ACC112 (cell line): ENCODE results near the gene RALGAPA2.

Experiments
- H2AFZ ChIP-seq: fragments of 200-600 bp; sonication (generic); one replicate; pipeline ENCODE4 v1.6.0; 2017; ENCODE audit warnings: antibody characterized with exemption, low read length; ENCODE audit not compliant: unreplicated experiment
- H3K27ac ChIP-seq: fragments of 200-600 bp; sonication (generic); 2 replicates; pipeline ENCODE4 v1.5.1; 2014; ENCODE audit warnings: low read depth, mild to moderate bottlenecking, antibody characterized with exemption, low read length, moderate library complexity
- H3K27me3 ChIP-seq: fragments of 200-600 bp; sonication (generic); 2 replicates; pipeline ENCODE4 v1.6.1; 2014; ENCODE audit warnings: mild to moderate bottlenecking, antibody characterized with exemption, low read length, moderate library complexity, mixed read lengths; ENCODE audit not compliant: insufficient read depth
- H3K36me3 ChIP-seq: fragments of 200-600 bp; sonication (generic); 2 replicates; pipeline ENCODE4 v1.6.1; 2016; ENCODE audit warnings: mild to moderate bottlenecking, antibody characterized with exemption, low read length, moderate library complexity, mixed read lengths; ENCODE audit not compliant: insufficient read depth
- H3K4me1 ChIP-seq: fragments of 200-600 bp; sonication (generic); one replicate; pipeline ENCODE4 v1.6.1; 2016; ENCODE audit warnings: low read length, mixed read lengths; ENCODE audit not compliant: insufficient read depth, unreplicated experiment, control insufficient read depth
- H3K4me3 ChIP-seq: fragments of 200-600 bp; sonication (generic); 2 replicates; pipeline ENCODE4 v1.5.1; 2014; ENCODE audit warnings: mild to moderate bottlenecking, low read depth, low read length
- H3K79me2 ChIP-seq: fragments of 200-600 bp; sonication (generic); one replicate; pipeline ENCODE4 v1.6.0; 2016; ENCODE audit warnings: low read length; ENCODE audit not compliant: control insufficient read depth, unreplicated experiment, insufficient read depth

The RALGAPA2 gene

DNA sequence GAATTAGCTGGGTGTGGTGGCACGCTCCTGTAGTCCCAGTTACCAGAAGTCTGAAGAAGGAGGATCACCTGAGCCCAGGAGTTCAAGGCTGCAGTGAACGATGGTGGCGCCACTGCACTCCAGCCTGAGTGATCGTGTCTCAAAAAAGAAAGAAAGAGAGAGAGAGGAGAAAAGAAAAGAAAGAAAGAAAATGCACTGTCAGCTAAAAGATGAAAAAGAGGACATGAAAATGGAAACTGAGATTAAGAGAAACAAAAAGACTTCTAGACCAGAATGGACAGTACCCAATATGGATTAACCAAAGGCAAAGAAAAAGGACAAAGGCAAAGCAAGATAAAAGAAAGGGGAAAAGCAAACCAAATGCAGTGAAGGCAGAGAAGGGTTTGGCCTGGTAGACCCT, 9.0 kb upstream of the RALGAPA2 start:
- Histone ChIP-seq H3K79me2 (no peaks in the 10 kb centered on the region), H3K4me1 (no peaks in the 10 kb centered on the region), H3K27ac (no peak overlapping the region), H3K4me3 (no peak overlapping the region), H2AFZ (no peak overlapping the region), H3K27me3 (peaks cover 24% of the 10 kb centered on the region), H3K36me3 (no peaks in the 10 kb centered on the region)

DNA sequence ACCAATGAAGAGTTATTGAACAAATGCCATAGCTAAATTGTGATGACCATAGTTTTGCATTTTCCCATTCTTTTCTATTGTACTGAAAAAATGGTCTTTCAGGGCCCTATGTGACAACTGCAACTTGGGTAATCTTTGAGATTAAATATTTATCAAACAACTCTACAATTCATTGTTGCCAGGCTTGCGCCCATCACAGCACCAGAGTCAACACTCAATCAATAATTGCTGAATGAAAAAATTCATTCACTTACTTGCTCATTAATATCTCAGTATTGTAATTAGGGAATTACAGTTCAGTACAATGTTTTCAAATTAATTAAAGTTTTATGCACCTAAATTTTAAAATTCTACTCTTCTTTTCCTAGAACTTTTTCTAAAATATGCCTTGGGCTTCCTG, 7.7 kb upstream of the RALGAPA2 start:
- Histone ChIP-seq H3K79me2 (no peaks in the 10 kb centered on the region), H3K27ac (no peak overlapping the region), H3K36me3 (no peaks in the 10 kb centered on the region)

DNA sequence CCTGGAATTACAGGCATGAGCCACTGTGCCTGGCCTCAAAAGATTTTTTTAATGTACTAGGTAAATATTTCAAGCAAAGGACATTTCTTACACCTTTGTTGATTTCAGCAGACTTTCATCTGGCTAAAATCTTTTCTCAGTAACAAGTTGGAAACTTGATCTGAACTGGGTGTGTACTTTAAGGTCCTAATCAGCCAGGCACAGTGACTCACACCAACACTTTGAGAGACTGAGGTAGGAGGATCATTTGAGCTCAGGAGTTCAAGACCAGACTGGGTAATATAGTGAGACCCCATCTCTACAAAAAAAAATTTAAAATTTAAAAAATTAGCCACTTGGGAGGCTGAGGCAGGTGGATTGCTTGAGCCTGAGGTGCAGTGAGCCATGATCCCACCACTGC, 7.0 kb upstream of the RALGAPA2 start:
- Histone ChIP-seq H3K4me3 (no peak overlapping the region), H3K27ac (no peak overlapping the region), H2AFZ (no peak overlapping the region), H3K79me2 (no peaks in the 10 kb centered on the region), H3K27me3 (0 out of 2 replicates have a peak, but pooled peaks cover 3% of the 10 kb centered on the region), H3K36me3 (no peaks in the 10 kb centered on the region), H3K4me1 (no peaks in the 10 kb centered on the region)

More for the DNA sequence above, 7.7 kb upstream of the RALGAPA2 start:
- no peaks in the 10 kb centered on the region for H3K4me1 ChIP-seq
- H2AFZ ChIP-seq = no peak overlapping the region
- H3K4me3 ChIP-seq = no peak overlapping the region
- peaks cover 11% of the 10 kb centered on the region; the same call in 1 of the 2 replicates for H3K27me3 ChIP-seq

DNA sequence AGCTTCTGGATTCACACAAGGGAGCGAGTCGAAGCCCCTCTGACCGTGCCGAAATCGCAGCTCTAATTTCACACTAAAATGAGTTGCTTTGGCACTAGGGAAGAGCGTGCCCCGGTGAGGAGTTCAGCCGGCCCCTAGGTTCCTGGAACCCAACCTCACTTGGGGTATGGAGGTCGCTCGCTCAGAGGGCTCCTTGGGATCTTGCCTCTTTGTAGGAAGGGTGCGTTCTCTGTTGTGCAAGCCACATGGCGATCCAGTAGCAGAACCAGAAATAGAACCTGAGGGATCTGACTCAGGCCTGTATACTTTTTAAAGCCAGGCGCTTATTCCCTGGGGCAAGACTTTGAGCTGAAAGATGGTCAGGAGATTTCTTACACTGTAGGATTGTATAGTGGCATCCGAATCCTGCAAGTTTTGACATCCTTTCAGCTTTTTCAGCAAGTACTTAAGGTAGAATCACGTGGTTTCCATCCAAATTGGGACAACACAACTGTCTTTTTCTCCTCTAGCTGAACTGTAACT, 861 bp upstream of the RALGAPA2 start:
- H2AFZ ChIP-seq = peak overlapping the region; percentile 95
- peak overlapping the region; percentile 93 for H3K4me3 ChIP-seq
- H3K27me3 ChIP-seq = no peaks in the 10 kb centered on the region
- no peaks in the 10 kb centered on the region for H3K79me2 ChIP-seq
- H3K27ac ChIP-seq = no peak overlapping the region
- H3K4me1 ChIP-seq = no peaks in the 10 kb centered on the region
- no peaks in the 10 kb centered on the region for H3K36me3 ChIP-seq

DNA sequence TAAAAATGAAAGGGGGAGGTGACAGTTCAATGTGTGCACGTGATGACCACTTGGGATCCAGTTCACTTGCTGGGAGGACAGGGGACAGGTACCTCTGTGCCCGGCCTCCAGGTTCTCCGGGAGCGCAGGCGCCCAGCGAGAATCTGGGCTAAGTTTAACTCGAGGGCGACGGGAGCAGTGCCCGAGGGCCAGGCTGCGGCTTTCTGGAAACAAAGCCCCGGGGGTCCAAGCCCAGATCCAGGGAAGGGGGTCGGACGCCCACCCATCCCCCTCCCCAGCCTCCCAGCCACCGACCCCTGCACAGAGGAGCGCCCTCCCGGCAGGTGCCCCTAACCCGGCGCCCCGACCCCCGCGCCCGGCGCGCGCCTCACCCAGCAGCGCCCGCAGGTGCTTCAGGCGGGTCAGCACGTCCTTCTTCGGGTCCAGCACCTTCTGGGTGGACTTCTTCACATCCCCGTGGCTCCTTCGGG, 405 bp downstream of the RALGAPA2 start:
- no peaks in the 10 kb centered on the region for H3K4me1 ChIP-seq
- peak overlapping the region; percentile 93 for H3K4me3 ChIP-seq
- H3K27me3 ChIP-seq = no peaks in the 10 kb centered on the region
- no peaks in the 10 kb centered on the region for H3K79me2 ChIP-seq
- H2AFZ ChIP-seq = peak overlapping the region; percentile 94
- no peak overlapping the region for H3K27ac ChIP-seq
- H3K36me3 ChIP-seq = no peaks in the 10 kb centered on the region

DNA sequence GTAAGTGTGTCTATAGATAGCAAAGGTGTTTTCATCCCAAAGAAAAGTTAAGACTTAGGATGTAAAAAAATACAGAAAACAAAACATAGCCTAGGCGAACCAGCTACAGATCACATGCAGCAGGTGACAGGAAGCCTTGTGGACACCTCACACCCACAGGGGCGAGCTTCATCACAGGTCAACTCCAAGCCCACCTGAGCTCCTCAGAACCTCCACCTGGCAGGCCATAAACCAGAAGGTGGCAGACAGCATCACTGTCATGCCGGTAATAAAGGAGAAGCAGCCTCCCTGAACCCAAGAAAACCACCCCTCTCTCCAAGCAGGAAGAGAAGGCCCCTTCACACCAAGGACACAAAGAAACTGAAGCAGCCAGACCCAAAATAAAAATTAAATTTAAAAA, 1.0 kb downstream of the RALGAPA2 start:
- no peaks in the 10 kb centered on the region for H3K79me2 ChIP-seq
- H3K27me3 ChIP-seq = no peaks in the 10 kb centered on the region
- no peaks in the 10 kb centered on the region for H3K4me1 ChIP-seq
- H3K27ac ChIP-seq = no peak overlapping the region
- no peak overlapping the region for H2AFZ ChIP-seq
- peak overlapping the region; percentile 93 for H3K4me3 ChIP-seq
- H3K36me3 ChIP-seq = no peaks in the 10 kb centered on the region

DNA sequence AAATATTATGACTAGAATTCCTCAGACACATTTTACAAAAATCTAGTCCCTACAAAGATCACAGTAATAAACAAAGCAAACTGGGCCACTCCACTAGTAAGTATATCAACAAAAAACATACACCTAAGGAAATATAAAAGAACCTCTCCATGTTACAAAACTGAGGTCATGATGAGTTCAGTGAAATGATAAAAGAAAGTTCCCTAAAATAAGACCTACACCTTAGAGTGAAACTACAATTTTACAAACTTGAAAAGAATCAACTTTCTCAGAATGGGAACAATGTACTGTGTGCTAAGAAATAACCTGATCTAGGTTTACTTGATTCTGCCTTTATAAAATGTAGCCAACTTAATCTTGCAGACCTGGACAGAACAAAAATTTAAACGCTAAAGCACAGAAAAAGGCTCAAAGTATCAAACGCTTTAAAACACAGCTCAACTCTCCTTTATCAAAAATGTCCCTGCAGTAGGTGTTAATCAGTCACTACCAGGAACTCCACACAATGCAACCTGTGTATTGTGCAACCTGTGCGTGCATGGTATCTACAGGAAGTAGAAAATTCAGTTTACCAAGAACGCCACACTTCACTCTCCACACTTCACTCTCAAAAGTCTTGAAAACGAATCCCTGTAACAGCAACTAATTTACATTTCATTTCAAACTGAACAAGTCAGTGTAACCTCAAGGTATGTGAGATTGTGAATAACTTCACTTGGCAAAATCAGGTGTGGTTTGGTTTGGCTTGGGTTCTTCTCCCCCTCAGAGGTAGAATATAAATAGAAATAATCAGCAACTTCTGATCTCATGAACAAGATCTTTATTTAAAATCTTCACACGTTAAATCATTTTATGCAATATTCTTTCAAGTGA, 1.8 kb downstream of the RALGAPA2 start:
- no peak overlapping the region for H3K4me3 ChIP-seq
- no peaks in the 10 kb centered on the region for H3K79me2 ChIP-seq
- no peaks in the 10 kb centered on the region for H3K4me1 ChIP-seq
- no peak overlapping the region for H2AFZ ChIP-seq
- H3K27ac ChIP-seq = no peak overlapping the region
- no peaks in the 10 kb centered on the region for H3K36me3 ChIP-seq
- H3K27me3 ChIP-seq = no peaks in the 10 kb centered on the region

DNA sequence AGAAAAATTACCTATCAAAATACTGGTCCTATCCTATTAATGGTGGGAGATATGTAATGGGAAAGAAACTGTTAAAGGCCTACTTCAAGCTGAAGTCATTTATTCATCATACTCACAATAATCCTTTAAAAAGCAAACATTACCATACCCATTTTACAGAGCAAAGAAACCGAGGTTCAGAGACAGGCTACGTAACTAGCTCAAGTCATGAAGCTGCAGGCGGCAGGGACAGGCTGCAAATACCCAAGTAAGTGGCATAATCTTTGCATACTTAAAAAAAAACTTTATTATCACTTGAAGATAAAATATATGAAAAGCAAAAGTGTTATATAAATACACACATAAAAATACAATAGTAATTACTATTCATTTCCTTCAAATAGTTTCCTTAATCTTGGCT, 2.6 kb downstream of the RALGAPA2 start:
- Histone ChIP-seq H3K36me3 (no peaks in the 10 kb centered on the region), H3K27ac (no peak overlapping the region), H3K79me2 (no peaks in the 10 kb centered on the region), H3K27me3 (no peaks in the 10 kb centered on the region), H2AFZ (no peak overlapping the region), H3K4me3 (no peak overlapping the region), H3K4me1 (no peaks in the 10 kb centered on the region)

DNA sequence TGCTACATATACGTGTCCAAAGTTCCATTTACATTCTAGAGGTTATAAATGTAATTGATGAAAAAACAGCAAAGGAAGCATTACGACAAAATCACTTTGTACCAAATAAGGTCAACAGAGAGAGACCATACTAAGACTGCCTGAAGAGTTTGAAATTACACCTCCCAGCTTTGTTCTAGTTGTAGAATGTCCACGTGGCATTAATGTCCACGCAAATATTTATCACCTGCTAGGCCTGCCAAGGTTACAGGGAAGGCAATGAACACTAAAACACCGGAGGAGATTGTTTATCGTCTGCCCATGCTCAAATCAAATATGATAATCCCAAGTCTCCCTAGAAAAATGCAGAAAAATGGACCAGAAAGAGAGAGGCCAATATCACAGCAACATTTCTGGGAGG, 6.2 kb downstream of the RALGAPA2 start:
- Histone ChIP-seq H3K79me2 (no peaks in the 10 kb centered on the region), H3K27ac (no peak overlapping the region), H3K4me1 (no peaks in the 10 kb centered on the region), H2AFZ (no peak overlapping the region), H3K36me3 (no peaks in the 10 kb centered on the region), H3K27me3 (no peaks in the 10 kb centered on the region), H3K4me3 (no peak overlapping the region)

DNA sequence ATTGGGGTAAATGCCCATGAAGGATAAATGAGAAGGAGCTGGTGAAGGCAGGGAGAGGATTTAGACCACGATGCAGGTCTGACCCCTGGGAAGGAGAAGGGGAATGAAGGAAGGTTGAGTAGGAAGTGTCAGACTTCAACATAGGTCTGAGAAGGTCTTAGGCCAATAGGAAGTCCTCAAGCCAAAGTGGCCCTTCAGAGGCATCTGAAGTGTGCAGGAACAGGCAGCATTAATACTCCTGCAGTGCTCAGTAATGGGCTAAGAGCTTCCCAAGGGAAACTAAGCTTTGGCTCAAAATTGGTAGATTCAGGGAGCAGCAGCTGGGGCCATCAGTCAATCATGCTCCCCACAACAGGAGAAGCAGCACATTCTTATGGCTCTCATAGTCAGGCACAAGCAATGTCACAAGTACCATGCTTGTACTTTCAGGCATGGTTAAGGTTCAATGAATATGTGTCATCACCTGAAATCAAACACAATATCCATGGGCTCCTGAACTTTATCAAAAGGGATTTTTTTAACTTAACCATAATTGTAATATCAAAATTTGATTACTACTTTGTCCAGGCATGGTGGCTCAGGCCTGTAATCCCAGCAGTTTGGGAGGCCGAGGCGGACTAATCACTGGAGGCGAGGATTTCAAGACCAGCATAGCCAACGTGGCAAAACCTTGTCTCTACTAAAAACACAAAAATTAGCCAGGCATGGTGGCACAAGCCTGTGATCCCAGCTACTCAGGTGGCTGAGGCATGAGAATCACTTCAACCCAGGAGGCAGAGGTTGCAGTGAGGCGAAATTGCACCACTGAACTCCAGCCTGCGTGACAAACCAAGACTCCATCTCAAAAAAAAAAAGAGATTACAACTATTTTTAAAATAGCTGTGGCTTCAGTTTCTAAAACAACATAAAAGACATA, 9.9 kb downstream of the RALGAPA2 start:
- H3K36me3 ChIP-seq = no peaks in the 10 kb centered on the region
- peaks cover 5% of the 10 kb centered on the region for H3K4me1 ChIP-seq
- no peaks in the 10 kb centered on the region for H3K27me3 ChIP-seq
- H3K27ac ChIP-seq = no peak overlapping the region
- H2AFZ ChIP-seq = no peak overlapping the region
- H3K4me3 ChIP-seq = no peak overlapping the region
- no peaks in the 10 kb centered on the region for H3K79me2 ChIP-seq
